ENCODE data around the gene PDE9A. TPM values are rescaled to one million over a fixed set of nuclear protein-coding genes. Genes with fewer than 3 reads are reported as not detected.

The PDE9A gene
- total and polyA plus RNA-seq, 2 donors (not counting 3 experiments of a cell fraction or from before 2014, with no cell fraction given), result 0.28 to 2.2 TPM

DNA sequence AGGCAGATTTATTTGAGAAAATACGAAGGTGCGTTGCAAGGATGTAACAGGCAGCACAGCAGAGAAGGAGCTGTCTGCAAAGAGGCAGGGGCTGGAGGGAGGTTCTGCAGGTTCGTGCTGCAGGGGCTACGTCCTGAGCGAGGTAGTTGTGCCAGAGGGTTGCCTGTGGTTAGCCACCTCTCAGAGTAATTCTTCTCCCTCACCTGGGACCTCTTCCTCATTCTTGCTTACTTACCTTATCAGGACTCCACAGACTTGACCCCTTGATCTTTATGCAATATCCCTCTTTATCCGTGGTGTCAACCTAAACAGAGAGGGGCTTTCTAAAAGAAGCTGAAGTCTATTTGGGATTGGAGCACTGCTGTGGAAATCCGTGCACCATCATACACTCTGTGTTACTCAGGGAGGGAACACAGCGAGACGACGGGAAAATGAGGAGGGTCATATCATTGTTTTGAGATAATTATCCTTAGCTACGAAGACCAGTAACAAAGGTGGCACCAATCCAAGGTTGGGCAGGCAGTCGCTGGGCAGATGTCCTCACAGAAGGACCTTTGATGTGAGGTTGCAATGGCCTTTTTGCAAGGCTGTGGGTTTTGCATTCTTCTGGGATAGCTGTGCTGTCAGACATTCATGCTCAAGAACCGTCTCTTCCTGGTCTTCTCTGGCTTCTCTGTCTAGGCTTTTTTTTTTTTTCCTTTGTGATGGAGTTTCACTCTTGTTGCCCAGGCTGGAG, 143.1 kb downstream of the PDE9A start:
- Histone ChIP-seq H4K20me1 (replicated peaks; ENCODE audit: control insufficient read depth, extremely low read depth, insufficient read depth, low read length) (no peaks in the 10 kb centered on the region), H3K79me2 (ENCODE audit: control insufficient read depth, insufficient read depth, low read length) (no peaks in the 10 kb centered on the region), H3K9me1 (replicated peaks; ENCODE audit: control insufficient read depth, extremely low read depth, insufficient read depth, low read length) (no peaks in the 10 kb centered on the region), H2AFZ (ENCODE audit: low read depth, low read length) (no peak overlapping the region), H3K4me2 (ENCODE audit: insufficient read depth, low read length) (no peak overlapping the region), H3K36me3 (ENCODE audit: control insufficient read depth in 2 of 2, extremely low read depth in 1 of 2, insufficient read depth in 2 of 2, low read length in 2 of 2) (no peaks in the 10 kb centered on the region), H3K9ac (replicated peaks; ENCODE audit: extremely low read depth, insufficient read depth, low read length) (no peak overlapping the region), H3K27ac (ENCODE audit: insufficient read depth, low read depth, low read length) (no peak overlapping the region), H3K9me3 (replicated peaks; ENCODE audit: control insufficient read depth, insufficient read depth, low read length) (no peaks in the 10 kb centered on the region), H3K4me1 (ENCODE audit: control insufficient read depth, extremely low read depth, insufficient read depth, low read length) (no peaks in the 10 kb centered on the region), H3K4me3 (replicated peaks in 1 of 3; ENCODE audit: insufficient read depth in 1 of 3, low read depth in 1 of 3, low read length in 3 of 3) (no peak overlapping the region), H3K27me3 (ENCODE audit: control insufficient read depth in 2 of 2, insufficient read depth in 2 of 2, low read length in 2 of 2) (peaks cover 2 to 5% of the 10 kb centered on the region in 2 experiments)
- dilution Hi-C loops (cut with MboI; ENCODE audit: extremely low pct_ligation_motif_present, low sequenced_read_pairs) (no loop called here), intact Hi-C loops (cut with micrococcal nuclease) (no loop called here)
- DNase-seq (ENCODE audit: low read depth, low spot score), result no peak
- POLR2A ChIA-PET, result no interaction called here
- FAIRE-seq, result peak; percentile 48
- CTCF ChIA-PET, result interaction anchor here (0.7 to 2.3 kb wide), 2 partner anchors 8 to 1287 kb away, joined by 4 to 6 read pairs; no protein-coding TSS in a partner anchor
- no peak for TF ChIP-seq FOS (IDR thresholded peaks at IDR 0.05; ENCODE audit: borderline replicate concordance, insufficient read depth, low read length)
- TF ChIP-seq POLR2AphosphoS5 (IDR thresholded peaks at IDR 0.05; ENCODE audit: insufficient read depth, low read depth, low read length), result no peak
- TF ChIP-seq, protein P1, sequence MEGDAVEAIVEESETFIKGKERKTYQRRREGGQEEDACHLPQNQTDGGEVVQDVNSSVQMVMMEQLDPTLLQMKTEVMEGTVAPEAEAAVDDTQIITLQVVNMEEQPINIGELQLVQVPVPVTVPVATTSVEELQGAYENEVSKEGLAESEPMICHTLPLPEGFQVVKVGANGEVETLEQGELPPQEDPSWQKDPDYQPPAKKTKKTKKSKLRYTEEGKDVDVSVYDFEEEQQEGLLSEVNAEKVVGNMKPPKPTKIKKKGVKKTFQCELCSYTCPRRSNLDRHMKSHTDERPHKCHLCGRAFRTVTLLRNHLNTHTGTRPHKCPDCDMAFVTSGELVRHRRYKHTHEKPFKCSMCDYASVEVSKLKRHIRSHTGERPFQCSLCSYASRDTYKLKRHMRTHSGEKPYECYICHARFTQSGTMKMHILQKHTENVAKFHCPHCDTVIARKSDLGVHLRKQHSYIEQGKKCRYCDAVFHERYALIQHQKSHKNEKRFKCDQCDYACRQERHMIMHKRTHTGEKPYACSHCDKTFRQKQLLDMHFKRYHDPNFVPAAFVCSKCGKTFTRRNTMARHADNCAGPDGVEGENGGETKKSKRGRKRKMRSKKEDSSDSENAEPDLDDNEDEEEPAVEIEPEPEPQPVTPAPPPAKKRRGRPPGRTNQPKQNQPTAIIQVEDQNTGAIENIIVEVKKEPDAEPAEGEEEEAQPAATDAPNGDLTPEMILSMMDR (IDR thresholded peaks at IDR 0.05; ENCODE audit: extremely low read depth in 1 of 2, insufficient read depth in 1 of 2, low read depth in 1 of 2, low read length in 2 of 2), result no peak
- TF ChIP-seq JUN (IDR thresholded peaks at IDR 0.05; ENCODE audit: borderline replicate concordance, insufficient read depth, insufficient read length, low read depth), result no peak
- no peak for TF ChIP-seq EZH2 (IDR thresholded peaks at IDR 0.05; ENCODE audit: borderline replicate concordance, low read depth, low read length, severe bottlenecking)
- TF ChIP-seq, protein P2, sequence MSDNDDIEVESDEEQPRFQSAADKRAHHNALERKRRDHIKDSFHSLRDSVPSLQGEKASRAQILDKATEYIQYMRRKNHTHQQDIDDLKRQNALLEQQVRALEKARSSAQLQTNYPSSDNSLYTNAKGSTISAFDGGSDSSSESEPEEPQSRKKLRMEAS (IDR thresholded peaks at IDR 0.05; ENCODE audit: insufficient read depth, insufficient read length), result no peak
- TF ChIP-seq MYC (IDR thresholded peaks at IDR 0.05; ENCODE audit: low read depth, low read length), result no peak
- no peak for TF ChIP-seq POLR2A (IDR thresholded peaks at IDR 0.05; ENCODE audit: low read depth, low read length)
- no peak for TF ChIP-seq GATA2 (IDR thresholded peaks at IDR 0.05; ENCODE audit: insufficient read depth, insufficient read length, low read depth, low read length)
- BruUV-seq (replicated peaks), result no TSS peak
